Kidney epithelial cell (primary cell): ENCODE data around the gene TBC1D22A. TPM values are rescaled to one million over a fixed set of nuclear protein-coding genes. Genes with fewer than 3 reads are reported as not detected.

Experiments
- DNase-seq: peaks from one replicate; pipeline ENCODE4 v3.0.0-alpha.2; 2010; ENCODE audit warnings: low read depth
- H3K27me3 ChIP-seq: 2 replicates; pipeline ENCODE4 v1.6.0; 2011; ENCODE audit warnings: low read length; ENCODE audit not compliant: control insufficient read depth, insufficient read depth
- H3K36me3 ChIP-seq: 2 replicates; pipeline ENCODE4 v1.5.1; 2011; ENCODE audit warnings: low read length; ENCODE audit not compliant: control insufficient read depth, insufficient read depth
- H3K4me3 ChIP-seq: 2 replicates; pipeline ENCODE4 v1.5.1; 2011; ENCODE audit warnings: low read depth, mild to moderate bottlenecking, control low read depth, low read length
- total RNA-seq: library from RNA; depleted of rRNA; stranded (reverse); fragments of >200 nt; gene quantifications from 2 replicates; pipeline ENCODE4 v1.2.3, GENCODE V29; 2015
- TF ChIP-seq, protein P1 (sequence below): IDR thresholded peaks from 2 replicates; pipeline ENCODE4 v1.5.1; 2011; ENCODE audit warnings: mild to moderate bottlenecking, moderate library complexity, low read length, control low read depth, inconsistent platforms; ENCODE audit not compliant: insufficient read depth, poor library complexity, severe bottlenecking

TBC1D22A gene
- total RNA-seq, 1 donor from 2014 or later, result 25.7 TPM

GRCh38 chr22:46866591-46866990 lies 104.1 kb downstream of the TBC1D22A start:
- Histone ChIP-seq H3K4me3 (no peak overlapping the region), H3K36me3 (no peaks in the 10 kb centered on the region)
- no peak for DNase-seq

DNA sequence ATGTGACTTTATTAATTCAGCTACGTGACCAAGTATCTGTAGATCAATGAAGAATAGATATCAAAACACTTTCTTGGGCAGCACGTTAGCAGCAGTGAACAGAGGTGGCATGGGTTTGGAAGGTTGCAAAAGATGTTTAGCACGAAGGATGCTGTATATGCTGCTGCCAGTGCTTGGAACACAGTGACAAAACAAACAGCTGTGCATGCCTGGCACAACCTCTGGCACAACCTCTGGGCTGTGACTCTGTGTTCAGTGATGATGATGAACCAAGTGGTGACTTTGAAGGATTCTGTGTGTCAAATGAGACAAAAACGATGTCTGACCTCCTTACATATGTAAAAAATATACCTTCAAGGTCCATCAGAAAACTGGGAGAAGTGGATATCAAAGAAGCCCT lies 104.7 kb downstream of the TBC1D22A start:
- no peaks in the 10 kb centered on the region for H3K36me3 ChIP-seq
- H3K27me3 ChIP-seq, result no peaks in the 10 kb centered on the region
- H3K4me3 ChIP-seq, result no peak overlapping the region
- TF ChIP-seq, protein P1, sequence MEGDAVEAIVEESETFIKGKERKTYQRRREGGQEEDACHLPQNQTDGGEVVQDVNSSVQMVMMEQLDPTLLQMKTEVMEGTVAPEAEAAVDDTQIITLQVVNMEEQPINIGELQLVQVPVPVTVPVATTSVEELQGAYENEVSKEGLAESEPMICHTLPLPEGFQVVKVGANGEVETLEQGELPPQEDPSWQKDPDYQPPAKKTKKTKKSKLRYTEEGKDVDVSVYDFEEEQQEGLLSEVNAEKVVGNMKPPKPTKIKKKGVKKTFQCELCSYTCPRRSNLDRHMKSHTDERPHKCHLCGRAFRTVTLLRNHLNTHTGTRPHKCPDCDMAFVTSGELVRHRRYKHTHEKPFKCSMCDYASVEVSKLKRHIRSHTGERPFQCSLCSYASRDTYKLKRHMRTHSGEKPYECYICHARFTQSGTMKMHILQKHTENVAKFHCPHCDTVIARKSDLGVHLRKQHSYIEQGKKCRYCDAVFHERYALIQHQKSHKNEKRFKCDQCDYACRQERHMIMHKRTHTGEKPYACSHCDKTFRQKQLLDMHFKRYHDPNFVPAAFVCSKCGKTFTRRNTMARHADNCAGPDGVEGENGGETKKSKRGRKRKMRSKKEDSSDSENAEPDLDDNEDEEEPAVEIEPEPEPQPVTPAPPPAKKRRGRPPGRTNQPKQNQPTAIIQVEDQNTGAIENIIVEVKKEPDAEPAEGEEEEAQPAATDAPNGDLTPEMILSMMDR, result no peak
- no peak for DNase-seq

More at GRCh38 chr22:46866591-46866990, 104.1 kb downstream of the TBC1D22A start:
- H3K27me3 ChIP-seq, result no peaks in the 10 kb centered on the region
- TF ChIP-seq, protein P1, result no peak

DNA sequence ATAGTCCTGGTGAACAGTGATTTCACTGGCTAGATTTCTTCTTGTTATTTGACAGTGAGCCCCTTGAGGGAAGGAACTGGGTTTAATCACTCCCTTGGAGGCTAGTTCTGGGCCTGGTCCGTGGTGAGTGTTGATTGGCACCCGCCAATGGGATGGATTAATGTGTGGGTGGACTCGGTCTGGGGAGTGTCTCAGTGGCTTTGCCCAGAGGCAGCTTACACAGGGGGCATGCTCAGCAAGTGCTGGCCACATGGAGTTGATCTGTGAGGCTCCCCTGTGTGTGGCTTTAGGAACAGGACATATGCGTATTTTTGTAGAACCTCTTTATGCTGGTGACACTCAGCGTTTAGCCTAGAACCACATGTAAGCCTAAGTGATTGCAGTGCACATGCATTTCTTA lies 106.9 kb downstream of the TBC1D22A start:
- Histone ChIP-seq H3K27me3 (no peaks in the 10 kb centered on the region), H3K36me3 (no peaks in the 10 kb centered on the region), H3K4me3 (no peak overlapping the region)
- TF ChIP-seq, protein P1, result no peak
- DNase-seq, result no peak

DNA sequence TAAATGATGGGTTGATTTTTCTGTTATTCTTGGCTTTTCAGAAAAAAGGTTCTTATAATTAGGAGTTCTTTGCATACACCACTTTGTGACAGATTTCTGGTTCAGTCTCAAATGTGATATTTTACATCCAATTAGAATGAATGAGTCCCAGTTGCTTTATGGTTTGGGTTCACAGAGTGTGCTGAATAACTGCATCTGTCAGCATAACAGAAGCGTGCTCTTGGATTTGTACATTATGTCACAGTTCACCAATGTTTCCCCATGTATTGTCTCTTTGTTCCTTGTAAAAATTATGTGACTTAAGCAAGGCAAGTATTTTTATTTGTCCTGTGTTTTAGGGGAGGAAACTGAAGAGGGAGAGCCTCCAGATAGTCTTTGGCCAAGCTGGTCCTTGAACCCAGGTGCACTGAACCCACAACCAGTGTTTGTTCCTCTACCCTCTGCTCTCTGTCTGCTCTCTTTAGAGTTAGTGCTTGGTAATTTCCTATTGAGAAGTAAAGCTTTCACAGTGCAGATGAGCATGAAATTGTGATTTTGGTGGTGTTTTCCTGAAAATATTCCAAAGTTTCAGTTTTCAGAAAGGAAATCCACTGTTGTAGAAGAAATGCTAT lies 107.5 kb downstream of the TBC1D22A start:
- TF ChIP-seq, protein P1, result no peak
- Histone ChIP-seq H3K27me3 (no peaks in the 10 kb centered on the region), H3K4me3 (no peak overlapping the region), H3K36me3 (no peaks in the 10 kb centered on the region)
- DNase-seq, result no peak

DNA sequence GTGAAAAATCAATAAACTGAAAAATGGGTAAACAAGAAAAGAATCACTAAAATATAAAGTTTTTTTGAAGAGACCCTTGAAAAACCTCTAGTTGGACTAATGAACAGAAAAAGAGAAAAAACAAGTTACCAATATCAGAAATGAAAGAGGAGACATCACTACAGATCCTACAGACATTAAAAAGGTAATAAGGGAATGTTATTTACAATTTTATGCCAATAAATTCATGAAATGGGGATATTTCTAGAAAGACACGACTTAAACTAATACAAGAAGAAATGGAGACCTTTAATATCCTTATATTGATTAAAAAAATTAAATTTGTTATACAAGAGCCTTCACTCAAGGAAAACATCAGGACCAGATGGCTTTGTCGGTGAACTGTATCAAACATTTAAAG lies 109.4 kb downstream of the TBC1D22A start:
- Histone ChIP-seq H3K36me3 (no peaks in the 10 kb centered on the region), H3K4me3 (no peak overlapping the region), H3K27me3 (no peaks in the 10 kb centered on the region)
- TF ChIP-seq, protein P1, result no peak
- DNase-seq, result no peak

GRCh38 chr22:46875089-46875488 lies 112.6 kb downstream of the TBC1D22A start:
- H3K27me3 ChIP-seq, result no peaks in the 10 kb centered on the region
- H3K36me3 ChIP-seq, result no peaks in the 10 kb centered on the region
- TF ChIP-seq, protein P1, result no peak
- no peak overlapping the region for H3K4me3 ChIP-seq
- DNase-seq, result no peak
